ENCODE data around the gene SLIT3. TPM values are rescaled to one million over a fixed set of nuclear protein-coding genes. Genes with fewer than 3 reads are reported as not detected.

Gene SLIT3
- total RNA-seq, 1 experiment from 2014 or later = 0.10 TPM

GRCh38 chr5:168746893-168747640, 553.9 kb downstream of the SLIT3 start:
- Histone ChIP-seq H3K4me3 (replicated peaks in 1 of 2; ENCODE audit: low read depth in 1 of 2, low read length in 2 of 2) (no peak overlapping the region), H3K4me2 (ENCODE audit: low read length) (no peak overlapping the region), H3K27ac (ENCODE audit: low read depth, low read length) (no peak overlapping the region), H3K36me3 (ENCODE audit: control insufficient read depth in 1 of 2, insufficient read depth in 2 of 2, low read length in 2 of 2) (no peaks in the 10 kb centered on the region), H3K9ac (ENCODE audit: low read length) (no peak overlapping the region), H3K27me3 (ENCODE audit: insufficient read depth, low read length) (peaks cover 12% of the 10 kb centered on the region; the same call in 1 of the 2 replicates), H3K9me3 (ENCODE audit: control insufficient read depth in 1 of 2, insufficient read depth in 1 of 2, low read depth in 1 of 2, low read length in 2 of 2) (no peaks in the 10 kb centered on the region), H3K4me1 (ENCODE audit: control insufficient read depth in 1 of 2, insufficient read depth in 2 of 2, low read length in 2 of 2) (peaks cover 0 to 3% of the 10 kb centered on the region in 2 experiments; a peak in 1 of 4 replicates), H2AFZ (ENCODE audit: low read depth, low read length, poor library complexity, severe bottlenecking) (no peak overlapping the region), H3K79me2 (ENCODE audit: insufficient read depth, low read length) (no peaks in the 10 kb centered on the region), H4K20me1 (ENCODE audit: insufficient read depth) (no peaks in the 10 kb centered on the region), H3K9me2 (ENCODE audit: insufficient read depth) (no peaks in the 10 kb centered on the region)
- POLR2A ChIA-PET = no interaction called here
- intact Hi-C loops (cut with micrococcal nuclease) = no loop called here
- TF ChIP-seq RAD21 (IDR thresholded peaks at IDR 0.05; ENCODE audit: low read depth) (no peak), CTCF (IDR thresholded peaks at IDR 0.05 in 2 of 3, conservative IDR thresholded peaks at IDR 0.05 in 1 of 3; ENCODE audit: borderline replicate concordance in 1 of 3, insufficient read depth in 1 of 3, low read depth in 2 of 3, low read length in 2 of 3) (no peak), ATF3 (IDR thresholded peaks at IDR 0.05) (no peak), TCF7L2 (IDR thresholded peaks at IDR 0.05; ENCODE audit: borderline replicate concordance, extremely low read depth, insufficient read depth, insufficient read length) (no peak), EZH2phosphoT487 (IDR thresholded peaks at IDR 0.05; ENCODE audit: borderline replicate concordance) (no peak), SRF (IDR thresholded peaks at IDR 0.05; ENCODE audit: low read depth) (no peak), ELF1 (IDR thresholded peaks at IDR 0.05; ENCODE audit: borderline replicate concordance, low read depth) (no peak), ZBTB33 (IDR thresholded peaks at IDR 0.05; ENCODE audit: extremely low read depth, insufficient replicate concordance, low read length) (no peak), SP1 (IDR thresholded peaks at IDR 0.05; ENCODE audit: low read depth) (no peak), YY1 (IDR thresholded peaks at IDR 0.05; ENCODE audit: extremely low read depth, insufficient replicate concordance, low read depth, low read length) (no peak), SIN3A (IDR thresholded peaks at IDR 0.05; ENCODE audit: low read depth) (no peak), REST (IDR thresholded peaks at IDR 0.05; ENCODE audit: low read depth) (no peak), CEBPB (IDR thresholded peaks at IDR 0.05; ENCODE audit: low read depth) (no peak), CBX3 (IDR thresholded peaks at IDR 0.05; ENCODE audit: low read depth) (no peak), POLR2AphosphoS5 (IDR thresholded peaks at IDR 0.05; ENCODE audit: low read depth, low read length) (no peak), ZNF274 (IDR thresholded peaks at IDR 0.05; ENCODE audit: low read depth, low read length) (no peak), EZH2 (IDR thresholded peaks at IDR 0.05) (no peak), EGR1 (IDR thresholded peaks at IDR 0.05; ENCODE audit: low read depth) (no peak), FOSL1 (IDR thresholded peaks at IDR 0.05; ENCODE audit: low read depth) (no peak), MAX (IDR thresholded peaks at IDR 0.05) (no peak)
- DNase-seq (ENCODE audit: low read depth, low spot score) (no peak), ATAC-seq (no peak)
- RAD21 ChIA-PET (ENCODE audit: low non-redundant PET in 1 of 2, low total read pairs in 2 of 2, uncharacterized antibody in 2 of 2, unreplicated experiment in 2 of 2) = no interaction called here
- BruUV-seq (replicated peaks) = no TSS peak
- CTCF ChIA-PET = no interaction called here

Measured in HCT116 (cell line).